Fibroblast of mammary gland (primary cell): Measurements from ENCODE around the gene ARHGAP8.

Experiments used
- DNase-seq: peaks from one replicate; pipeline ENCODE4 v3.0.0-alpha.2; 2010; ENCODE audit warnings: low read depth
- H3K4me3 ChIP-seq: 2 replicates; pipeline ENCODE4 v1.5.1; 2011; ENCODE audit warnings: low read depth, mild to moderate bottlenecking, low read length, moderate library complexity; ENCODE audit not compliant: control insufficient read depth
- CTCF ChIP-seq: conservative IDR thresholded peaks from 2 replicates; pipeline ENCODE4 v1.5.1; 2011; ENCODE audit warnings: low read depth, low read length, inconsistent platforms; ENCODE audit not compliant: control insufficient read depth, insufficient read depth

ARHGAP8 gene

GRCh38 chr22:44760476-44760875, 8.1 kb downstream of the ARHGAP8 start:
- H3K4me3 ChIP-seq = no peak overlapping the region
- no peak for TF ChIP-seq CTCF
- DNase-seq = no peak

GRCh38 chr22:44761025-44761424, 8.7 kb downstream of the ARHGAP8 start:
- no peak overlapping the region for H3K4me3 ChIP-seq
- no peak for TF ChIP-seq CTCF
- no peak for DNase-seq

GRCh38 chr22:44764373-44764772, 12.0 kb downstream of the ARHGAP8 start:
- no peak for DNase-seq
- no peak overlapping the region for H3K4me3 ChIP-seq
- no peak for TF ChIP-seq CTCF

- no peak for DNase-seq
- TF ChIP-seq CTCF = no peak
- no peak overlapping the region for H3K4me3 ChIP-seq
Measured at GRCh38 chr22:44764974-44765373, 12.6 kb downstream of the ARHGAP8 start.

GRCh38 chr22:44765571-44766285, 13.4 kb downstream of the ARHGAP8 start:
- H3K4me3 ChIP-seq = no peak overlapping the region
- no peak for DNase-seq
- no peak for TF ChIP-seq CTCF

GRCh38 chr22:44773082-44773481, 20.7 kb downstream of the ARHGAP8 start:
- H3K4me3 ChIP-seq = no peak overlapping the region
- DNase-seq = no peak
- no peak for TF ChIP-seq CTCF

- DNase-seq = no peak
- no peak for TF ChIP-seq CTCF
- no peak overlapping the region for H3K4me3 ChIP-seq
Measured at GRCh38 chr22:44775862-44776261, 23.5 kb downstream of the ARHGAP8 start.
